Measurements from ENCODE around the gene ITGBL1.

DNA sequence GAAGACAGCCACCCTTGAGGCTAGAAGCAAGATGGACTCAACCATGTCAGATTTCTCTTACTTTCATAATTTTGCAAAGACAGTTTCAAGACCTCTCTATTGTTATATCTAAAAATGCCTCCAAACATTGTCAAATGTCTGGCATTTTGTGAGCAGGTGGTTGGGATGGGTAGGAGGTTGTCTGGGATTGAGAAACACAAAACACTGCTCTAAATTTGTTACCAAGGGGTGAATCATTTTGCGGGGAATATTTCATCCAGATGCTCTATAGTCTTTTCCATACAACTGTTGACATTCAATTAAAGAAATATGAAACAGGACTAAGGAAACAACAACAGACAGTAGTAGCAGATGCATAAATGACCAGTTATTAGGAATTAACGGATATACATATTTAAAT is 208.2 kb downstream of the ITGBL1 start:
- TF ChIP-seq POLR2AphosphoS5 (IDR thresholded peaks at IDR 0.05): no peak
- no peak for TF ChIP-seq POLR2A (IDR thresholded peaks at IDR 0.05)
